ENCODE measurements around the gene FBXW7.

GRCh38 chr4:152356428-152357034 is 179.4 kb downstream of the FBXW7 start:
- TF ChIP-seq CTCF (conservative IDR thresholded peaks at IDR 0.05; ENCODE audit: low read depth, low read length) (peak; percentile 37; the same call in 1 of the 2 replicates), EZH2 (IDR thresholded peaks at IDR 0.05; ENCODE audit: borderline replicate concordance, low read depth, low read length, poor library complexity, severe bottlenecking) (no peak)
